Fibroblast of lung (primary cell): ENCODE results near the gene GDPD1. TPM values are rescaled to one million over a fixed set of nuclear protein-coding genes. Genes with fewer than 3 reads are reported as not detected.

Experiments used
- DNase-seq, 2 donors: peaks; one replicate each; pipeline versions ENCODE4 v3.0.0 to v3.0.0-alpha.2; 2010; ENCODE audit warnings: low read depth in 2 of 2
- H2AFZ ChIP-seq: 2 replicates; pipeline ENCODE4 v1.5.1; 2012; ENCODE audit warnings: low read length, control low read depth, inconsistent platforms
- H3K27ac ChIP-seq: 2 replicates; pipeline ENCODE4 v1.5.1; 2011; ENCODE audit warnings: low read length, control low read depth; ENCODE audit not compliant: insufficient read depth
- H3K27me3 ChIP-seq: 2 replicates; pipeline ENCODE4 v1.5.1; 2011; ENCODE audit warnings: mild to moderate bottlenecking, low read length; ENCODE audit not compliant: control insufficient read depth, insufficient read depth
- H3K36me3 ChIP-seq: 2 replicates; pipeline ENCODE4 v1.5.1; 2011; ENCODE audit warnings: low read length; ENCODE audit not compliant: control insufficient read depth, insufficient read depth
- H3K4me1 ChIP-seq: 2 replicates; pipeline ENCODE4 v1.5.1; 2011; ENCODE audit warnings: low read length; ENCODE audit not compliant: control insufficient read depth, insufficient read depth; ENCODE audit errors: extremely low read depth
- H3K4me2 ChIP-seq: 2 replicates; pipeline ENCODE4 v1.5.1; 2011; ENCODE audit warnings: low read length, control low read depth; ENCODE audit not compliant: insufficient read depth; ENCODE audit errors: extremely low read depth
- H3K4me3 ChIP-seq, 4 experiments: fragments of 200-600 bp in 1 of 4; sonication (generic) in 1 of 4; replicated peaks in 1 of 4; 2 replicates each; pipeline ENCODE4 v1.5.1; 2011 to 2016; ENCODE audit warnings: low read length in 4 of 4, low read depth in 3 of 4, mild to moderate bottlenecking in 3 of 4, control low read depth in 2 of 4, inconsistent platforms in 1 of 4, mixed read lengths in 1 of 4; ENCODE audit not compliant: insufficient read depth in 1 of 4; ENCODE audit errors: control extremely low read depth in 1 of 4
- H3K79me2 ChIP-seq: 2 replicates; pipeline ENCODE4 v1.5.1; 2012; ENCODE audit warnings: mild to moderate bottlenecking, low read length, inconsistent platforms; ENCODE audit not compliant: control insufficient read depth, insufficient read depth
- H3K9ac ChIP-seq: 2 replicates; pipeline ENCODE4 v1.5.1; 2011; ENCODE audit warnings: mild to moderate bottlenecking, low read length, control low read depth; ENCODE audit not compliant: insufficient read depth
- H3K9me3 ChIP-seq: 2 replicates; pipeline ENCODE4 v1.5.1; 2012; ENCODE audit warnings: low read depth, low read length; ENCODE audit not compliant: control insufficient read depth, insufficient read depth
- H4K20me1 ChIP-seq: 2 replicates; pipeline ENCODE4 v1.5.1; 2011; ENCODE audit warnings: low read length; ENCODE audit not compliant: control insufficient read depth, insufficient read depth; ENCODE audit errors: extremely low read depth
- CTCF ChIP-seq, 2 donors: IDR thresholded peaks in 1 of 2; conservative IDR thresholded peaks in 1 of 2; 1 replicate in 1 of 2; 2 replicates in 1 of 2; pipeline ENCODE4 v1.5.1; 2011 to 2012; ENCODE audit warnings: low read length in 2 of 2, control low read depth in 1 of 2, inconsistent platforms in 1 of 2, low read depth in 1 of 2, mild to moderate bottlenecking in 1 of 2
- EZH2 ChIP-seq: IDR thresholded peaks from 2 replicates; pipeline ENCODE4 v1.5.1; 2012; ENCODE audit warnings: low read length, control low read depth, mild to moderate bottlenecking; ENCODE audit errors: missing control alignments
- polyA plus RNA-seq, 2 donors: library from polyadenylated mRNA; depleted of rRNA in 1 of 2; stranded (reverse) in 1 of 2; unstranded in 1 of 2; fragments of >200 nt; gene quantifications; 2 replicates each; pipeline ENCODE4 v1.2.1, GENCODE V29; 2011 to 2012; ENCODE audit warnings: missing spikeins in 1 of 2
- total RNA-seq: library from RNA; depleted of rRNA; stranded (reverse); fragments of >200 nt; gene quantifications from 2 replicates; pipeline ENCODE4 v1.2.1, GENCODE V29; 2014

GDPD1 gene
- total and polyA plus RNA-seq, 2 donors (not counting 1 experiment from before 2014, with no cell fraction given), result 0.44 to 1.3 TPM

- no peaks in the 10 kb centered on the region for H3K4me1 ChIP-seq
- no peaks in the 10 kb centered on the region for H3K36me3 ChIP-seq
- no peak overlapping the region for H2AFZ ChIP-seq
- no peak for DNase-seq
- H3K9me3 ChIP-seq, result no peaks in the 10 kb centered on the region
- H3K9ac ChIP-seq, result no peak overlapping the region
- no peak overlapping the region for H3K27ac ChIP-seq
- H3K79me2 ChIP-seq, result no peaks in the 10 kb centered on the region
- H4K20me1 ChIP-seq, result no peaks in the 10 kb centered on the region
- no peaks in the 10 kb centered on the region for H3K27me3 ChIP-seq
- TF ChIP-seq CTCF (conservative IDR thresholded peaks at IDR 0.05 in 1 of 2, IDR thresholded peaks at IDR 0.05 in 1 of 2; ENCODE audit: low read depth in 1 of 2, low read length in 2 of 2) (no peak), EZH2 (no peak)
- H3K4me2 ChIP-seq, result no peak overlapping the region
- H3K4me3 ChIP-seq, result no peak overlapping the region
These were observed 80.6 kb downstream of the GDPD1 start for GRCh38 chr17:59300941-59301340.

GRCh38 chr17:59304811-59305210, 84.5 kb downstream of the GDPD1 start:
- H3K36me3 ChIP-seq, result no peaks in the 10 kb centered on the region
- H3K9ac ChIP-seq, result no peak overlapping the region
- no peak overlapping the region for H2AFZ ChIP-seq
- no peaks in the 10 kb centered on the region for H4K20me1 ChIP-seq
- no peaks in the 10 kb centered on the region for H3K9me3 ChIP-seq
- TF ChIP-seq EZH2 (no peak), CTCF (conservative IDR thresholded peaks at IDR 0.05 in 1 of 2, IDR thresholded peaks at IDR 0.05 in 1 of 2; ENCODE audit: low read depth in 1 of 2, low read length in 2 of 2) (no peak)
- no peak overlapping the region for H3K4me3 ChIP-seq
- no peak overlapping the region for H3K27ac ChIP-seq
- H3K4me2 ChIP-seq, result no peak overlapping the region
- H3K4me1 ChIP-seq, result no peaks in the 10 kb centered on the region
- H3K27me3 ChIP-seq, result no peaks in the 10 kb centered on the region
- no peaks in the 10 kb centered on the region for H3K79me2 ChIP-seq
- DNase-seq, result no peak

GRCh38 chr17:59310263-59310920, 90.1 kb downstream of the GDPD1 start:
- no peak for DNase-seq

More at GRCh38 chr17:59310263-59310920, 90.1 kb downstream of the GDPD1 start:
- no peak overlapping the region for H3K4me2 ChIP-seq
- H3K27me3 ChIP-seq, result no peaks in the 10 kb centered on the region
- H3K4me3 ChIP-seq, result no peak overlapping the region
- H2AFZ ChIP-seq, result no peak overlapping the region
- H3K9ac ChIP-seq, result no peak overlapping the region
- H4K20me1 ChIP-seq, result no peaks in the 10 kb centered on the region
- no peaks in the 10 kb centered on the region for H3K79me2 ChIP-seq
- H3K36me3 ChIP-seq, result no peaks in the 10 kb centered on the region
- TF ChIP-seq CTCF (conservative IDR thresholded peaks at IDR 0.05 in 1 of 2, IDR thresholded peaks at IDR 0.05 in 1 of 2; ENCODE audit: low read depth in 1 of 2, low read length in 2 of 2) (no peak), EZH2 (no peak)
- no peaks in the 10 kb centered on the region for H3K4me1 ChIP-seq
- no peaks in the 10 kb centered on the region for H3K9me3 ChIP-seq
- no peak overlapping the region for H3K27ac ChIP-seq
